K562 (cell line): ENCODE data around the gene KHSRP. TPM values are rescaled to one million over a fixed set of nuclear protein-coding genes. Genes with fewer than 3 reads are reported as not detected.

Experiments
- CEBPB ChIP-seq: fragments of 450-650 bp; IDR thresholded peaks from 2 replicates; pipeline ENCODE4 v1.6.1; 2016; ENCODE audit warnings: missing genetic modification characterization, missing compliant biosample characterization
- CHCHD3 ChIP-seq: fragments of 250-450 bp; sonication (Bioruptor Pico); IDR thresholded peaks from 2 replicates; pipeline ENCODE4 v2.1.2; 2022; ENCODE audit warnings: mild to moderate bottlenecking
- E2F6 ChIP-seq, 2 experiments: IDR thresholded peaks; 2 replicates each; pipeline ENCODE4 v1.6.1; 2011; ENCODE audit warnings: borderline replicate concordance in 1 of 2, control low read depth in 1 of 2, low read depth in 1 of 2, low read length in 1 of 2, mild to moderate bottlenecking in 1 of 2, mixed read lengths in 1 of 2, moderate library complexity in 1 of 2; ENCODE audit not compliant: insufficient read depth in 1 of 2, insufficient read length in 1 of 2, poor library complexity in 1 of 2, severe bottlenecking in 1 of 2; ENCODE audit errors: extremely low read depth in 1 of 2
- FUS ChIP-seq: fragments of 200-400 bp; formaldehyde crosslinking; optimal IDR thresholded peaks from 2 replicates; pipeline ENCODE3; 2017; ENCODE audit warnings: low read depth, low read length
- GABPB1 ChIP-seq: sonication (generic); formaldehyde crosslinking; IDR thresholded peaks from 2 replicates; pipeline ENCODE4 v1.8.0; 2022; ENCODE audit warnings: mild to moderate bottlenecking, missing genetic modification reagents
- GATA2 ChIP-seq: sonication (generic); formaldehyde crosslinking; IDR thresholded peaks from 2 replicates; pipeline ENCODE4 v1.4.0; 2020; ENCODE audit warnings: mild to moderate bottlenecking, missing genetic modification reagents
- GTF2F1 ChIP-seq: IDR thresholded peaks from 2 replicates; pipeline ENCODE4 v1.6.1; 2011; ENCODE audit warnings: low read depth, low read length, improper control_type of control experiment
- HDGF ChIP-seq: fragments of 450-650 bp; IDR thresholded peaks from 2 replicates; pipeline ENCODE4 v1.6.1; 2016
- ID3 ChIP-seq, 2 experiments: fragments of 250-450 bp in 1 of 2; fragments of 450-650 bp in 1 of 2; sonication (Bioruptor Pico) in 1 of 2; IDR thresholded peaks; 2 replicates each; pipeline versions ENCODE4 v1.6.1 to v1.8.0; 2016 to 2021; ENCODE audit warnings: mild to moderate bottlenecking in 2 of 2, moderate library complexity in 2 of 2, missing compliant biosample characterization in 1 of 2, missing genetic modification characterization in 1 of 2
- KAT8 ChIP-seq: fragments of 450-650 bp; IDR thresholded peaks from 2 replicates; pipeline ENCODE4 v1.6.1; 2016; ENCODE audit warnings: low read depth, mild to moderate bottlenecking
- MAZ ChIP-seq, 2 experiments: fragments of 450-650 bp in 1 of 2; sonication (generic) in 1 of 2; formaldehyde crosslinking; IDR thresholded peaks in 1 of 2; conservative IDR thresholded peaks in 1 of 2; 2 replicates each; pipeline versions ENCODE4 v1.4.0 to v1.5.0; 2020; ENCODE audit warnings: mild to moderate bottlenecking in 1 of 2, missing genetic modification reagents in 1 of 2
- MCM7 ChIP-seq, 2 experiments: fragments of 450-650 bp; IDR thresholded peaks; 2 replicates each; pipeline ENCODE4 v1.6.1; 2016 to 2018
- MEF2D ChIP-seq: conservative IDR thresholded peaks from 2 replicates; pipeline ENCODE4 v1.6.1; 2016; ENCODE audit warnings: low read depth, missing genetic modification characterization, missing compliant biosample characterization
- MTA1 ChIP-seq: fragments of 450-650 bp; IDR thresholded peaks from 2 replicates; pipeline ENCODE4 v1.6.1; 2017; ENCODE audit warnings: borderline replicate concordance
- MYNN ChIP-seq, 2 experiments: sonication (generic); formaldehyde crosslinking in 1 of 2; IDR thresholded peaks; 2 replicates each; pipeline versions ENCODE4 v1.5.0 to v1.6.1; 2016 to 2020; ENCODE audit warnings: antibody characterized with exemption in 1 of 2, missing genetic modification reagents in 1 of 2
- NCOA4 ChIP-seq: fragments of 450-650 bp; IDR thresholded peaks from 2 replicates; pipeline ENCODE4 v1.6.1; 2018; ENCODE audit warnings: mild to moderate bottlenecking; ENCODE audit not compliant: partially characterized antibody
- NFYB ChIP-seq: IDR thresholded peaks from 2 replicates; pipeline ENCODE4 v1.6.1; 2011; ENCODE audit warnings: mild to moderate bottlenecking, moderate library complexity; ENCODE audit not compliant: insufficient read length; ENCODE audit errors: extremely low read depth
- RBM39 ChIP-seq: fragments of 200-400 bp; formaldehyde crosslinking; optimal IDR thresholded peaks from 2 replicates; pipeline ENCODE3; 2018; ENCODE audit warnings: low read depth, low read length
- SNAPC5 ChIP-seq: fragments of 250-450 bp; sonication (Bioruptor Pico); IDR thresholded peaks from 2 replicates; pipeline ENCODE4 v1.8.0; 2021; ENCODE audit warnings: moderate library complexity, mild to moderate bottlenecking, inconsistent platforms
- SREBF1 ChIP-seq: fragments of 150-350 bp; IDR thresholded peaks from 2 replicates; pipeline ENCODE4 v1.6.1; 2014; ENCODE audit warnings: antibody characterized with exemption, low read depth, low read length, borderline replicate concordance
- ZFP36 ChIP-seq: fragments of 150-350 bp; IDR thresholded peaks from 2 replicates; pipeline ENCODE4 v1.6.1; 2018; ENCODE audit warnings: low read length, low read depth; ENCODE audit not compliant: partially characterized antibody
- ZFP91 ChIP-seq: sonication (generic); formaldehyde crosslinking; IDR thresholded peaks from 2 replicates; pipeline ENCODE4 v1.8.0; 2022; ENCODE audit warnings: mild to moderate bottlenecking, missing genetic modification reagents
- ZNF224 ChIP-seq: sonication (generic); formaldehyde crosslinking; IDR thresholded peaks from 2 replicates; pipeline ENCODE4 v1.8.0; 2022; ENCODE audit warnings: mild to moderate bottlenecking, missing genetic modification reagents
- ZNF263 ChIP-seq: sonication (generic); formaldehyde crosslinking; IDR thresholded peaks from 2 replicates; pipeline ENCODE4 v1.8.0; 2022; ENCODE audit warnings: mild to moderate bottlenecking, missing genetic modification reagents, borderline replicate concordance
- ZNF431 ChIP-seq: sonication (generic); formaldehyde crosslinking; IDR thresholded peaks from 2 replicates; pipeline ENCODE4 v1.8.0; 2022; ENCODE audit warnings: mild to moderate bottlenecking, missing genetic modification reagents
- ZNF764 ChIP-seq: fragments of 250-450 bp; sonication (Bioruptor Pico); IDR thresholded peaks from 2 replicates; pipeline ENCODE4 v1.4.0; 2020; ENCODE audit warnings: low read depth, mild to moderate bottlenecking, moderate library complexity
- polyA plus RNA-seq, 8 experiments: library from polyadenylated mRNA; depleted of rRNA in 4 of 8; stranded (reverse) in 5 of 8; unstranded in 3 of 8; fragments of >200 nt; fragmentation: Nextera tagmentation in 2 of 8; fragmentation: Illumina TruSeq in 1 of 8; extraction: Ambion mirVana in 2 of 8; extraction: Trizol in 1 of 8; gene quantifications; 2 replicates each; pipeline versions ENCODE4 v1.2.1 to v1.2.3, GENCODE V29; 2011 to 2014; ENCODE audit warnings: inconsistent platforms in 1 of 8, missing spikeins in 1 of 8
- total RNA-seq, 7 experiments: library from RNA; depleted of rRNA in 6 of 7; stranded (reverse); fragments of >200 nt in 6 of 7; fragmentation: Illumina TruSeq in 2 of 7; extraction: Trizol in 2 of 7; gene quantifications; 2 replicates each; pipeline versions ENCODE4 v1.2.1 to v1.2.3, GENCODE V29; 2011 to 2021; ENCODE audit warnings: low replicate concordance in 1 of 7

The KHSRP gene
- total and polyA plus RNA-seq, 9 of the 15 experiments (the other 6 are each of a cell fraction or from before 2014, with no cell fraction given): 4.2 to 564 (median 139) TPM

- TF ChIP-seq MAZ (CRISPR knock-in tag; conservative IDR thresholded peaks at IDR 0.05 in 1 of 2, IDR thresholded peaks at IDR 0.05 in 1 of 2) (peak in 1 of 2 experiments; percentile 75; a peak in 3 of 4 replicates), ZFP91 (CRISPR knock-in tag) (0 out of 2 replicates have a peak, but pooled peaks have one; percentile 1), MTA1 (no peak), FUS (peak; percentile 51), KAT8 (no peak), ID3 (CRISPR knock-in tag; IDR thresholded peaks at IDR 0.05) (no peak), ID3 (tag; IDR thresholded peaks at IDR 0.05) (no peak), CEBPB (tag) (no peak), HDGF (no peak), GABPB1 (no peak), SREBF1 (no peak), GATA2 (CRISPR knock-in tag) (no peak), MYNN (IDR thresholded peaks at IDR 0.05) (no peak), MYNN (CRISPR knock-in tag; IDR thresholded peaks at IDR 0.05) (no peak), SNAPC5 (no peak), NFYB (peak; percentile 100), ZNF431 (CRISPR knock-in tag) (no peak), RBM39 (no peak), ZFP36 (no peak), MEF2D (tag) (no peak), MCM7 (IDR thresholded peaks at IDR 0.05) (no peak), ZNF224 (CRISPR knock-in tag) (no peak), NCOA4 (no peak), CHCHD3 (no peak), ZNF764 (no peak), ZNF263 (no peak), GTF2F1 (no peak), E2F6 (IDR thresholded peaks at IDR 0.05; ENCODE audit: borderline replicate concordance in 1 of 2, extremely low read depth in 1 of 2, insufficient read depth in 1 of 2, insufficient read length in 1 of 2, low read depth in 1 of 2, low read length in 1 of 2, poor library complexity in 1 of 2, severe bottlenecking in 1 of 2) (peak in 1 of 2 experiments; percentile 23)
These were observed 52.0 kb downstream of the KHSRP start, which contains the start of gene ALKBH7 (continued) for GRCh38 chr19:6372594-6373095.
